Measurements from ENCODE around the gene TP53AIP1.
A peak's percentile ranks its signal among the peaks of the same experiment; 100 is the strongest.

Gene TP53AIP1, protein sequence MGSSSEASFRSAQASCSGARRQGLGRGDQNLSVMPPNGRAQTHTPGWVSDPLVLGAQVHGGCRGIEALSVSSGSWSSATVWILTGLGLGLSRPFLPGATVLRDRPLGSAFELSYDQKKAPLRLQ

DNA sequence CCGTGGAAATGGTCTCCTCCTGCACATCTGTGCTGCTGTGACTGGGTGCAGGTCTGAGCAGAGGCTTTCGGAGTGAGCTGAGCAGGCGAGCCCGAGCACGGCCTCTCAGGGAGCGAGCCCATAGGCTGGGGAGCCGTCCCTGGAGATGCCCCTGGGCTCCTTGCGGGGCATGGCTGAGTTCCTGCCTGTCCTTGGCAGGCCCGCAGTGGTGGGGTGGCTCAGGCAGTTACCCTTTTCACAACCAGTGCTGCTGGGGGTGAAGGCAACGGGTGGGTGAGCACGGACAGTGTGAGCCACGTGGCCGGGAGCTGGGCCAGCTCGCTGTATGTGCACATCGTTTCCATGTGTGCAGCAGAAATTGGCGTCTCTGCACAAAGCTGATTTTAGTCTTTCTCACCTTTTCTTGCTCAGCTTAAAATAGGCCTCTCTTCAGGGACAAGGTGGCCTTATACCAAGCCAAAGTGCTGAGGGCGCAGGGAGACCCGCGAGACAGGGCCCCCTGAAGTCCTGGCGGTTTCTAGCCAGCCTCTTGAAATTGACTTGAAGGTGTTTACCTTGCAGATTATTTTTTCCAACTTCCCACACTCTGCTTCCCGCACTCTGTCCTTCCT, at the start of gene TP53AIP1:
TSS of gene TP53AIP1 (minus strand) at position 55 of the 611 bp plus-strand sequence. CDS start 5,053 bp downstream, outside the sequence.
- H3K4me3 Mint-ChIP-seq, result no peak within 1 kb of the TSS
- no peaks in the 10 kb centered on the region for H3K9me3 Mint-ChIP-seq
- H3K4me1 Mint-ChIP-seq, result peaks cover 41% of the 10 kb centered on the region
- H3K27ac Mint-ChIP-seq, result no peak within 1 kb of the TSS
- TF ChIP-seq, protein P1, sequence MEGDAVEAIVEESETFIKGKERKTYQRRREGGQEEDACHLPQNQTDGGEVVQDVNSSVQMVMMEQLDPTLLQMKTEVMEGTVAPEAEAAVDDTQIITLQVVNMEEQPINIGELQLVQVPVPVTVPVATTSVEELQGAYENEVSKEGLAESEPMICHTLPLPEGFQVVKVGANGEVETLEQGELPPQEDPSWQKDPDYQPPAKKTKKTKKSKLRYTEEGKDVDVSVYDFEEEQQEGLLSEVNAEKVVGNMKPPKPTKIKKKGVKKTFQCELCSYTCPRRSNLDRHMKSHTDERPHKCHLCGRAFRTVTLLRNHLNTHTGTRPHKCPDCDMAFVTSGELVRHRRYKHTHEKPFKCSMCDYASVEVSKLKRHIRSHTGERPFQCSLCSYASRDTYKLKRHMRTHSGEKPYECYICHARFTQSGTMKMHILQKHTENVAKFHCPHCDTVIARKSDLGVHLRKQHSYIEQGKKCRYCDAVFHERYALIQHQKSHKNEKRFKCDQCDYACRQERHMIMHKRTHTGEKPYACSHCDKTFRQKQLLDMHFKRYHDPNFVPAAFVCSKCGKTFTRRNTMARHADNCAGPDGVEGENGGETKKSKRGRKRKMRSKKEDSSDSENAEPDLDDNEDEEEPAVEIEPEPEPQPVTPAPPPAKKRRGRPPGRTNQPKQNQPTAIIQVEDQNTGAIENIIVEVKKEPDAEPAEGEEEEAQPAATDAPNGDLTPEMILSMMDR (IDR thresholded peaks at IDR 0.05; ENCODE audit: unreplicated experiment in 3 of 3), result no peak
- no peaks in the 10 kb centered on the region for H3K36me3 Mint-ChIP-seq (ENCODE audit: low read depth)
- H3K27me3 Mint-ChIP-seq (ENCODE audit: low read depth), result peaks cover 24% of the 10 kb centered on the region

DNA sequence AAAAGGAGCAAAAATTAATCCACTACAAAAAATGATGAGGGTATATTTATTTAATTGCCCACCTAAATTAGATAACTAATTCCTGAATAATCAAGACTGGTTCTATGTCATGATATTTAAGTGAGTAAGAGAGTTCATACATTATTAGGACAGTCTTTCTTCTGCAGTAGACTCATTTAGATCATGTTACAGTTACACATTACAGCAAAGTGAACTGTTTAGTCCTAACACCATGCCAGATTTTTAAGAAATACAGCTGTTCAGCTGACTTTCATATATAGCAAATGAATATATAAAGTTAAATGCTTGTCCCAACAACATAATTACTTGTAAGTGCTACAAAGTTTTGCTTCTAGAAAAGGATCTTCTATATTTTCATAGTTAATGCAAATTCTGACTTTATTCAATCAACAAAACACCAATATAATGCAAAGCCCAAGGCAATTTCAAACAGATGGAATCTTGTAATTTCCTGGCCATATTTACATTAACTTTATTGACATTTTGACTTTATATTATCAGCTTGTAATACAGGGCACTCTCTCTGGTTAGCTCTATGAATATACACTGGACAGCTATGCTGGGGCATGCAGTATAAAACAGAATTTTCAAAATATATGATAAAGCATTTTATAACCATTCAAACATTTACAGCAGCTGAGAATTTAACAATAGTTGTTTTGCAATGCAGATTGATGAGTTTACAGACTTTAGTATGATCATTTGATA, 45.7 kb upstream of the TP53AIP1 start:
- no peaks in the 10 kb centered on the region for H3K4me1 Mint-ChIP-seq
- H3K36me3 Mint-ChIP-seq (ENCODE audit: low read depth), result peaks cover 21% of the 10 kb centered on the region
- no peak overlapping the region for H3K27ac Mint-ChIP-seq
- TF ChIP-seq, protein P1 (IDR thresholded peaks at IDR 0.05; ENCODE audit: unreplicated experiment in 3 of 3), result no peak
- no peak overlapping the region for H3K4me3 Mint-ChIP-seq
- H3K9me3 Mint-ChIP-seq, result no peaks in the 10 kb centered on the region
- H3K27me3 Mint-ChIP-seq (ENCODE audit: low read depth), result no peaks in the 10 kb centered on the region

DNA sequence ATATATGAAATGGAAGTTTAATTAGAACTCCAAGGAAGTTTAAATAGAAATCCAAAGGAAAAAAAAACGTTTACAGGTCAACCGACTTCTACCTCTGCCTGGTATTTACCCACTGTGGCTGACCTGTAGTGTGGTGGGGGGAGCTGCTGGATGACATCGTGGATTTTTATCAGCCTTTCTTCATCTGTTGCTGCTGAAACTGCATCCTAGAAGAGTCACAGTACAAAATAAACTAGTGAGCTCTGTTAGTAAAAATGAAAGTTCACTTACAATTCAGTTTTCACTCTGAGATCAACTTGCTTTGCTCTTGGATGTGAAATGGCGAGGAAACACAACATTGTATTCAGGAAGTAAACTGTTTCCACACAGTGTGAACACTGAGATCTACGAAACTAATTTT, 43.2 kb upstream of the TP53AIP1 start:
- no peak overlapping the region for H3K27ac Mint-ChIP-seq
- peaks cover 37% of the 10 kb centered on the region for H3K36me3 Mint-ChIP-seq (ENCODE audit: low read depth)
- no peak overlapping the region for H3K4me3 Mint-ChIP-seq
- TF ChIP-seq, protein P1 (IDR thresholded peaks at IDR 0.05; ENCODE audit: unreplicated experiment in 3 of 3), result no peak
- H3K4me1 Mint-ChIP-seq, result no peaks in the 10 kb centered on the region
- no peaks in the 10 kb centered on the region for H3K9me3 Mint-ChIP-seq
- no peaks in the 10 kb centered on the region for H3K27me3 Mint-ChIP-seq (ENCODE audit: low read depth)

DNA sequence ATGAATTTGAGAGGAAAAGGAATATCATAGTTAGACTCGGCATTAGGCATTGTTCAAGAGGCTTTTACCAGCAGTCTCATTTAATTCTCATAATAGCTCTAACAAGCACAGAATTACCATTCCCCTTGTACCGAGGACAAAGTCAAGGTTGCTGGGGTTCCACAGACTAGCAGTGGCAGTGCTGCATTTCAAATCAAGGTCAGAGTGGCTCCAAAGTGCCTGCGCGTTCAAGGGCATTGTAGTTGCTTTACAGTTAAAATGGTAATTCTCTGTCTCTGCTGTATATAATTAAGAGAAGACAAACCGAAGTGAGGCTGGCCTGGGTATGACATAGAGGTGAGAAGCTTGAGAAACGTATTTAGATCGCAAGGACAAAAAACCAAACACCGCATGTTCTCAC, 40.4 kb upstream of the TP53AIP1 start:
- Mint-ChIP-seq H3K9me3 (no peaks in the 10 kb centered on the region), H3K4me3 (no peak overlapping the region), H3K4me1 (no peaks in the 10 kb centered on the region), H3K27me3 (ENCODE audit: low read depth) (no peaks in the 10 kb centered on the region), H3K36me3 (ENCODE audit: low read depth) (peaks cover 50% of the 10 kb centered on the region), H3K27ac (peak overlapping the region in 1 of 3 experiments; percentile 7)
- TF ChIP-seq, protein P1 (IDR thresholded peaks at IDR 0.05; ENCODE audit: unreplicated experiment in 3 of 3), result no peak

DNA sequence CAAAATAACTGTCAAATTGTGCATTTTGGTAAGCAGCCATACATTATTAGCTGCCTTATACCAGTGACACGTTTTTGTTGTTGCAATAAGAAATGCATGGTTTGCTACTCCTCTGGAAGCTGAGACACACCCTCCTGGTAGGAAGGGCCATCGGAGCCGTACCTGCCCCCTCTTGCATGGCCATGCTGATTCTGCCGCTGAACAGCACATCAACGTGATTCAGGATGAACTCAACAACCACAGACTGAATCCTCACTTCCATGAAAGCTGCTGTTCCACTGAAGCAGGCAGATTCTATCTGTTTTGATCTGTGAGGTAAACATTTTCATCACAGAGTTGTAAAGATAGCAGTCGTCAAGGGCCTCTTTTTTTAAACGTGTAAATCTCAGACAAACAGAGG, 38.6 kb upstream of the TP53AIP1 start:
- peaks cover 60% of the 10 kb centered on the region for H3K36me3 Mint-ChIP-seq (ENCODE audit: low read depth)
- no peaks in the 10 kb centered on the region for H3K4me1 Mint-ChIP-seq
- TF ChIP-seq, protein P1 (IDR thresholded peaks at IDR 0.05; ENCODE audit: unreplicated experiment in 3 of 3), result no peak
- H3K27ac Mint-ChIP-seq, result no peak overlapping the region
- H3K9me3 Mint-ChIP-seq, result no peaks in the 10 kb centered on the region
- H3K4me3 Mint-ChIP-seq, result no peak overlapping the region
- no peaks in the 10 kb centered on the region for H3K27me3 Mint-ChIP-seq (ENCODE audit: low read depth)
